Omental fat pad (tissue), 4 donors: ENCODE measurements around the gene ELFN2. TPM values are rescaled to one million over a fixed set of nuclear protein-coding genes. Genes with fewer than 3 reads are reported as not detected.

ENCODE experiments used
- ATAC-seq: fragments of 150-250 bp; one replicate; pipeline ENCODE4 v1.9.1; 2016; ENCODE audit warnings: mild to moderate bottlenecking, moderate library complexity; ENCODE audit not compliant: low FRiP score
- DNase-seq: peaks from one replicate; pipeline ENCODE4 v3.0.0-alpha.2; 2019; ENCODE audit warnings: low spot score
- CTCF ChIP-seq, 3 donors: fragments of 450-650 bp; IDR thresholded peaks; one replicate each; pipeline ENCODE4 v1.5.1; 2016 to 2017; ENCODE audit warnings: antibody characterized with exemption in 3 of 3, mild to moderate bottlenecking in 3 of 3, moderate library complexity in 2 of 3
- total RNA-seq, 4 donors: library from RNA; depleted of rRNA; stranded (reverse); fragments of >200 nt; gene quantifications; one replicate each; pipeline ENCODE4 v1.1.0, GENCODE V29; 2016

The ELFN2 gene
- total RNA-seq, 4 donors from 2014 or later: 0.32 TPM; not detected in 3

- no peak for DNase-seq
- TF ChIP-seq CTCF (IDR thresholded peaks at IDR 0.05): no peak
- ATAC-seq: no peak
Observed at GRCh38 chr22:37462436-37462835, 35.2 kb upstream of the ELFN2 start.

DNA sequence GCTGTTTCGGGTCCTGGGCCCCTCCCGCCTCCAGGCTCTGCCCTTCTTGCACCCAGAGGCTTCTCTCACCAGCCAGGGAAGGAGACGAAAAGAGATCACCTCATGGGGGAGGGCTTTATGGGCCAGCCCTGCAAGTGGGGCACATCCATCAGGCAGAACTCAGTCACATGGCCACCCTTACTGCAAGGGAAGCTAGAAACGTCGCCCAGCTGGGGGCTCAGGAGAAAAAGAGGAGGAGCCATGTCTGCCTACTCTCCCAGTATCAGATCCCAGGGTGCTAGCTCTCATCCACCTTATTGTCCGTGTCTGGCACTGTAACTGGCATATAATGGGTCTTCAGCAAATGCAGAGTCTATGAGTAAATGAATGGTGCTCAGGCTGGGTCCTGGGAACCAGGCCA, 34.7 kb upstream of the ELFN2 start:
- ATAC-seq (no peak), DNase-seq (no peak)
- no peak for TF ChIP-seq CTCF (IDR thresholded peaks at IDR 0.05)

- DNase-seq (no peak), ATAC-seq (no peak)
- no peak for TF ChIP-seq CTCF (IDR thresholded peaks at IDR 0.05)
Observed at GRCh38 chr22:37460684-37461083, 33.4 kb upstream of the ELFN2 start.

- ATAC-seq (no peak), DNase-seq (no peak)
- TF ChIP-seq CTCF (IDR thresholded peaks at IDR 0.05): no peak
Observed at GRCh38 chr22:37459206-37459605, 31.9 kb upstream of the ELFN2 start.

GRCh38 chr22:37457093-37457893, 30.0 kb upstream of the ELFN2 start:
- peak; percentile 83 for DNase-seq
- TF ChIP-seq CTCF (IDR thresholded peaks at IDR 0.05): peak in 2 of 3 donors; percentile 61 to 92
- ATAC-seq: peak; percentile 67

DNA sequence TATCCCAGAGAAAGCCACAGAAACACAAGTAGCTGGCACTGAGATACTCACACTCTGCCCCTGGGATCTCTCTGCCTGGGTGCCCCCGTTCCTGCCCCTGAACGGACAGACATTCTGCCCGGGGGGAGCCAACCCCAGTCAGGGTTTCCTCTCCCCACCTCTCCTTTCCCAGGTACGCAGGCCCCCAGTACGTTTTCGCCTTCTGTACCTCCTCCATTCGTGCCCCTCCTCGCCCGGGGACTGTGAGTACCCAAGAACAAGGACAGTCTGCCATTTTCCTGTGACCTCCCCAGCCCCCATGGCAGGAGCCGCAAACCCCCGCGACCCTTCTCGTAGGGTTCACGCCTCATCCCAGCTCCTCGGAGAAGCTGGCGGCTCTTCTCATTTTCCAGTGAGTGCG, 29.1 kb upstream of the ELFN2 start:
- no peak for DNase-seq
- no peak for ATAC-seq
- TF ChIP-seq CTCF (IDR thresholded peaks at IDR 0.05): no peak

GRCh38 chr22:37455896-37456295, 28.6 kb upstream of the ELFN2 start:
- TF ChIP-seq CTCF (IDR thresholded peaks at IDR 0.05): no peak
- ATAC-seq (no peak), DNase-seq (no peak)
